ENCODE measurements around the gene SEMA6D.

SEMA6D gene, protein sequence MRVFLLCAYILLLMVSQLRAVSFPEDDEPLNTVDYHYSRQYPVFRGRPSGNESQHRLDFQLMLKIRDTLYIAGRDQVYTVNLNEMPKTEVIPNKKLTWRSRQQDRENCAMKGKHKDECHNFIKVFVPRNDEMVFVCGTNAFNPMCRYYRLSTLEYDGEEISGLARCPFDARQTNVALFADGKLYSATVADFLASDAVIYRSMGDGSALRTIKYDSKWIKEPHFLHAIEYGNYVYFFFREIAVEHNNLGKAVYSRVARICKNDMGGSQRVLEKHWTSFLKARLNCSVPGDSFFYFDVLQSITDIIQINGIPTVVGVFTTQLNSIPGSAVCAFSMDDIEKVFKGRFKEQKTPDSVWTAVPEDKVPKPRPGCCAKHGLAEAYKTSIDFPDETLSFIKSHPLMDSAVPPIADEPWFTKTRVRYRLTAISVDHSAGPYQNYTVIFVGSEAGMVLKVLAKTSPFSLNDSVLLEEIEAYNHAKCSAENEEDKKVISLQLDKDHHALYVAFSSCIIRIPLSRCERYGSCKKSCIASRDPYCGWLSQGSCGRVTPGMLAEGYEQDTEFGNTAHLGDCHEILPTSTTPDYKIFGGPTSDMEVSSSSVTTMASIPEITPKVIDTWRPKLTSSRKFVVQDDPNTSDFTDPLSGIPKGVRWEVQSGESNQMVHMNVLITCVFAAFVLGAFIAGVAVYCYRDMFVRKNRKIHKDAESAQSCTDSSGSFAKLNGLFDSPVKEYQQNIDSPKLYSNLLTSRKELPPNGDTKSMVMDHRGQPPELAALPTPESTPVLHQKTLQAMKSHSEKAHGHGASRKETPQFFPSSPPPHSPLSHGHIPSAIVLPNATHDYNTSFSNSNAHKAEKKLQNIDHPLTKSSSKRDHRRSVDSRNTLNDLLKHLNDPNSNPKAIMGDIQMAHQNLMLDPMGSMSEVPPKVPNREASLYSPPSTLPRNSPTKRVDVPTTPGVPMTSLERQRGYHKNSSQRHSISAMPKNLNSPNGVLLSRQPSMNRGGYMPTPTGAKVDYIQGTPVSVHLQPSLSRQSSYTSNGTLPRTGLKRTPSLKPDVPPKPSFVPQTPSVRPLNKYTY

DNA sequence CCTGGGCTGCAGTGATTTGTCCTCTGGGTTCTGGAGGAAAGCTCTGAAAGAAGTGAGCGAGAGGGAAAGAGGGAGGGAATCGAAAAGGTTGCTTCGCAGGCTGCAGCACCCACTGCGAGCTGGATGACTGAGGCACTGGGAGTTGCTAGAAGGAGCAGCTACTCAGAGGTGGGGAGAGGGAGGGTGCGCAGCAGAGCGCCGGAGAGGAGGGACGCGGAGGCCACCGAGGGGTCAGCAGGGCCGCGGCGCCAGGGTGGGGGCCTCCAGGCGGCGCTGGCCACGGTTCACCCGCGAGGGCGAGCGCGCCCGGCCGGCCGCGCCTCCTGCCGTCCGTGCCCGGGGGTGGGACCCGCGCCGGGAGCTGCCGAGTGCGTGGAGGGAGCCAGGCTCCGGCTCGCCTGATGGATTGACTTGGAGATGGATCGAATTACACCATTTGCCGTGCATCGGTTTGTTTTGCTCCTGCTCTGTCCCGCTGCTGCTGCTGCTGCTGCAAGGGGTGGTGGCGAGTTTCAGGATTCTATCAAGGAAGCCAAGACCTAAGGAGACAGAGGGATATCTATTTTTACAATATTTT is at the start of gene SEMA6D:
TSS of gene SEMA6D (plus strand) at position 470 of the 577 bp plus-strand sequence. CDS start 42,294 bp downstream, outside the sequence.
- peak; percentile 65 to 73 for DNase-seq (ENCODE audit: low read depth in 2 of 2)

DNA sequence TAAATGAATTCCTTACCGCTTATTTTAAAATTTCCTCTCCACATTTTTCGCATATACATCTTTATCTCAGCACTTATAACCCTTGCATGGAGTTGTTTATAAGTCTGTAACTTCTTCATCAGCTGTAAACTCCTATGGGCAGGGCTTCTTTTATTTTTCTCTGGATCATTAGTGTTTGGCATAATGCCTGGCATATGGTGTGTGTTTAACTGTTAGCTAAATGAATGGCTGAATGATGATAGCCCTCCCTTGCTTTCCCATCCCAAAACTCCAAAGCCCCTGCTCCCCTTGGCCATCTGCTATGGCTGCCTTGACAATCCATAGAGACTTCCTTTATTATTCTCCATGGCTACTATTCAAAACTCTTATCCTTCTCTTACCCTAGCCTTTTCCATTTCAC is 48.1 kb upstream of the SEMA6D start:
- no peak for DNase-seq (ENCODE audit: low read depth in 2 of 2)

DNA sequence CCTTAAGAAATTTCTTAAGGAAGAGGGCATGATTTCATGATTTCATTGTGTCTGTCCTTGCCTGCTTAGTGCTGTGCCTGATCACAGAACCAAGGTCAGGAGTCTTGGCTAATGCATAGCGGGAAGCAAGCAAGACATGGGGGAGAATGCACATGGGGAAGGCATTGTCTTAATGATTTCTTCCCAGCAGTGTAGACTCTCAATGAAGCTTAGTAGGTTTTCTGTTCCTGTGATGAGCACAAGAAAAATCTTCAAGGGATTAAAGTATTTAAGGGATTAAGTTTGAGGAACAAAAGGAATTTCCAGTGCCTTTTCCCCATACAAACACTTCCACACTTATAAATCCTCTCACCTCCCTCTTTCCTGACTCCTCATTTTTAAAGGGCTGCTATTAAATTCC is 46.9 kb upstream of the SEMA6D start:
- DNase-seq (ENCODE audit: low read depth in 2 of 2): no peak

DNA sequence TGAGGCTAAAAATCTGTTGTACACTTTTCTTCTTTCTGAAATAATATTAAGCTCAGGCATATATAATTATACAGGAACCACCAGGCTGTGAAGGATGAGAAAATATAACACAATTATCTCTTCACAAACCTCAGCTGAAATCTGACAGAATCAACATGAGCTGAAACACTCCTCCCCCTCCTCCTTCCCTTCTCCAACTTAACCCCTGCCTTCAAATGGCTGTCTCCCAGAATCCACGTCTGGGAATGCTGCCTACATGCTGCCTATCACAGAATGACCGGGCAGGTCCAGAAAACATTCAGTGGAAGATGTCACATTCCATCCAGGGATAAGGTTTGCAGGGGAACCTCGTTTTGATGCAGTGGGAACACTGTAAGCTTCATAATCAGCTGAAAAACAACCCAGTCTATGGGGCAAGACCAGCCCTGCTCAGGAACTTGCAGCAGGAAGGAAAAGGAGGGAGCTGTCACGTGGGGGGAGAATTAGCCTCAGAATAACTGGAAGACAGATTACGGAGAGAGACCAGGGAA is 44.0 kb upstream of the SEMA6D start:
- DNase-seq (ENCODE audit: low read depth in 2 of 2): no peak

DNA sequence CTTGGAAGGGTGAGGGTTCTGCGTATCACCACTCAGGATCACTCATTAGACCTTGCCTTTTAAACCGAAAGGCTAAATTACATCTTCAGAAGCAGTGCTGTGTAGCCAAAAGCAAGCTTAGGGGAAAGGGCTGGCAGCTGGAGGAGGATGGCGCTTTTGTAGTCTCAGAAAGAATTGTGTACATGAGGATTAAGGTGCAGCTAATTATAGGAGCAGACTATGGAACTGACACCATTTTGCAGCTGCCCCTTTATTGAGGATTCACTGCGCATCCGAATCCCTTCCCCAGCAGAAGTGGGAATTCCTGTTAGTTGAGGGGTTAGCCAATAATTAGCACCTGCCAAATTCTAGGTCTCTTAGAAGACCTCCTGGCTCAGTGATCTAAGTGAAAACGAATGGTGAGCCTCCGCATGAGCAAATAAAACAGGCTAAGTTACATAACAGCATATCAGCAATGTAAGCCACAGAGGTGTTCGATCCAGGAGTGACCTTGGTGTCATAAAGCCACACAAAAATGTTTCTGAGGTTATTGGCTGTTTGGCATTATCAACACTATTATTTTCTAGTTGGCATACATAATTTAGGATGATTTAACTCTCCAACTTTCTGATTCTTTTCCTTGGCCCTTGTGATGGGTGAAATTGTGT is 42.6 kb upstream of the SEMA6D start:
- no peak for DNase-seq (ENCODE audit: low read depth in 2 of 2)

DNA sequence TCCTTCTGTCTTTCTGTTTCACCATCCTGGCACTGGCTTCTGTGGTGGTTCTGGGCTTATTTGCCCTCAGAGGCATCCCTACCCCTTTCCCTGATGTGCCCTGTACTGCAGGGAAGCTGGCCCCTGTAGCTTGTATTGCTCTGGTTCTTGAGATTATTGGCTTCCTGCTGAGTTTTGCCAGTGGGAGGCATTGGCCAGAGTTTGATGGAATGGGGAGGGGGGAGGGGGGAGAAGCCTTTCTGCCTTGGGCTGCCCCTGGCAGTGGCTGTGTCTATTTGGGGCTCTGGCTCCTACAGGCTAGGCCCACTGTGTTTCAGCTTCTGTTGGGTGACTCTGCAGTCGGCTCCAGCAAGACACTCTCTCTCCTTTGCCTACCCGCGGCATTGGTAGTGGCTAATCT is 41.6 kb upstream of the SEMA6D start:
- DNase-seq (ENCODE audit: low read depth in 2 of 2): no peak

DNA sequence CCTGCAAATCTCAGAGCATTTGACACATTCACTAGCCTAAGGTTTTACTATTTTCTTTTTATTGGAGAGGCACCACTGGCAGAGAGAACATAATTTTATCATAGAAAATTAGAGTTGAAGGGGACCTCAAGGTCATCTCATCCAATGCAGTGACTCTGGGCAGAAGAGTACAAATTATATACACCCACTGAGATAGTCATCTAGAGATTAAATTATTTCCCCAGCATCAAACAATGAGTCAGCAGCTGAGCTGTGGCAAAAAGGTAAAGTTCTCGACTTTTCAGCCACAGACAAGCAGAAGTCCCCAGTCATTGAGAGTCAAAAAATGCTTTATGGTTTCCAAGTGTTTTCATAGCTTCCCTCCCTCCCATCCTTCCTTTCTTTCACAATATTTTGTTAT is 39.3 kb upstream of the SEMA6D start:
- no peak for DNase-seq (ENCODE audit: low read depth in 2 of 2)

DNA sequence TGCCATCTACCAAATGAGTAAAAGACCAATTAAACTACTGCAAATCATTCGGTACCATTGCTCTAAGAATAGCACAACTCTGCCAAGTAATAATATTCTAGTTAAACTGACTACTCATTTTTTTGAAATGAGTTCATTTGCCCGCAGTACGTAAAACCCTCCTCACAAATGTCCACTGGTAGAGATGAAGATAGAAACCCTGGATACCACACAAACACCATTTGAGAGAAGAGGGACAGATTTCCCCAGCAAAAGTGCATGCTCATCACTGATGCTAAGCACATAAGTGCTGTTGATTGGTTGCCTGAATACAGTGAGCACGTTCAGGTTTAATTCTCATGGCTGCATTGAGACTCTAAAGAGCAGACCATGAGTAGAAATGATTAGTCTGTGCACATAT is 34.6 kb upstream of the SEMA6D start:
- no peak for DNase-seq (ENCODE audit: low read depth in 2 of 2)

DNA sequence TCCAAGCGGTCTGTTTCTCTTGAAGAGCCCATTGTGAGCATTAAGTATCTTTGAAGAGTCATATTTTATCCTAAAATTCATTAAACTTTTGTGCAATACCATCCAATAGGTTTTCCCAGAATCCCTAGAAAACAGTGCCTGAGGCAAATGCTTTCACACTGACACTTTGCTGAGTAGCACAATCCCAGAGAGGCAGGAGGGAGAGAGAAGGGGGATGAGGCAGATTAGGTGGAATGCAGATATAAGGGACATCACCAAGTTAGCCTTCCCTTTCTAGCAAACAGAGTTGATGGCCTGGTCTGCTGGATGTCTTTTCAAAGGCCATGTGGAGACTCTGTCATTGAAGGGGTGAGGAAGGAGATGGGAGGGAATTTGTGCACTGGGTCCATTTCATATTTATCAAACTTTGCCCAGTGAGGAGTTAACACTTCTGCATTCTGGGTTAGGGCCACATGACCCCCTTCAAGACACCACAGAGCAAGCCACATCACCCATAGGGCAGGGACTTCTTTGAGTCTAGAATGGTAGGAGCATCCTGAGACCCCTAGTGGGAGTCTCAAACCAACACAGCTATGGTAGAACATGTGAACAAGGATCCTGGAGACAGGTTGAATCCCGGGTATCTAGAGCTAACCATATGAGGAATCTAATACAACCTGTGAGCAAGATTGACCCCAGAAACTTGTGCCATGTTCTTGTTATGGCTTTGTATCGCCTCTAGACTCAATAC is 32.0 kb upstream of the SEMA6D start:
- no peak for DNase-seq (ENCODE audit: low read depth in 2 of 2)

DNA sequence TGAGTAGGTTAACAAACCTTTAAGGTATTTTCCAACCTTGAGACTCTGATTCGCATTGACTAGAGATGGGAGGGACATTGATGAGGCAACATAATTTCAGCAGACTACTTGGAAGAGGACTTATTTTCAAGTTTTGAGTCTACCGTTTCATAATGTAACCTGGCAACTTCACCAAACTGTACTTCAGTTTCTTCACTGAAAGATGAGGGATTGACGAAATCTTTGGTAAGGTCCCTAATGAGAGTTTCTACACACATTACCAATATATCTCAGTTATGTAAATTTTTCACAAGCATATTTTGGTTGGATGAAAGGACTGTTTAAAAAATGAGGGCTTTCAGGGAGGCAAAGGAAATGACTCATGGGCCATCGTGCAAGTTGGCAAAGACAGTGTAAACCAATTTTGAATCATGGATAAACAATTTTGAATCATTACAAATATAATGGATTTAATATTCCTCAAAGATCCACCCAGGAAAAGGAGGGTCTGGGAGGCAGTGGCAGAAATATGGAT is 28.7 kb upstream of the SEMA6D start:
- DNase-seq (ENCODE audit: low read depth in 2 of 2): peak in 1 of 2 experiments; percentile 19

DNA sequence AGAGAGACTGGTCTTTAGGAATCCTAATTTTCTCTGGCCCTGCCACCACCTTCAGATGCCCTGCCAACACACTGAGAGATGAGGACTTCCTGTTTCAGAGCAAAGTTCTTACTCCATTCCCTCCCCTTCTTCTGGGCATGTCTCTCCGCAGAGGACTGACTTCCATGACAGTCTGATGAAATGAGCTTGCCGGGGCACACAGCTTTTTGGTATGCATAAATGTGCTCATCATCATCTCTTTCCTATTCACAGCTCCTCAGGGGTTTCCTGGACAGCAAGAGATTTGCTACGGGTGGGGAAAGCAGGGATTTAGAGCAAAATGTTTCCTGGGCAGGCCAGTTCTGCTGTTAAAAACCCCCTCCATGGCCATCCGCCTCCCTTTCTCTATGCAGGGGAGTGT is 27.6 kb upstream of the SEMA6D start:
- no peak for DNase-seq (ENCODE audit: low read depth in 2 of 2)

DNA sequence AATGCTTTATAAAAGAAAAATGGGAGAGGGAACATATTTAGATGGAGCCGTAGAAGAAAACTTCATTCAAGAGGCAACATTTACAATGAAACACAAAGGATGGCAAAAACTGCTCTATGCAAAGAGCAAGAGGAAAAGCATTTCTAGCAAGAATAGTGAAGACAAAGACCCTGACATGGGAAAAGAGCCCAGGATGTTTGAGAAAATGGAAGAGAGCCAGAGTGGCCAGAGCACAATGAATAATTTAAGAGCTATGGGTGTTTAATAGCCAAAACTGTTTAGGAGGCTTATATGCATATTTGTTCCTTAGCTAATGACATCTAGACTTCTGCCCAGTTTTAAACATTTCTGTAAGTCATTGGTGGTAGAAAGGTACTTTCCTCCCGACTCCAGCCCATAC is 25.4 kb upstream of the SEMA6D start:
- DNase-seq (ENCODE audit: low read depth in 2 of 2): no peak

DNA sequence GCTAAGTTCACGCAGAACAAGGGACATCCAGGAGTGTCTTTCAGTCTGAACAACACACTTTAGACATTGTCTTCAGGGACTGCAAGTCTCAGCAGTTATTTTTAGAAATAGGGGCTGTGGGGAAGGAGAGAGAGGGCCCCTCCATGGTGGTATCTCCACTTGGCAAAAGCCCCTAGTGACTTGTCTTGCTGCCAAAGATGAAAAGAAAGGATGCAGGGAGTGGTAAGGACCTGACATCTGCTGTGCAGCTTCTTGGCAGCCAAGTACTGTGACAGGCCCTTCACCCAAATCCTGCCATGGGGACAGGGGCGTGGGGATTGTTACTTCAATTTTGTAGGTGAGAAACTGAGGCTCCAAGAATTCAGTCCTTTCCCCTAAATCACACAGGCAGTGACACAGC is 21.0 kb upstream of the SEMA6D start:
- no peak for DNase-seq (ENCODE audit: low read depth in 2 of 2)

DNA sequence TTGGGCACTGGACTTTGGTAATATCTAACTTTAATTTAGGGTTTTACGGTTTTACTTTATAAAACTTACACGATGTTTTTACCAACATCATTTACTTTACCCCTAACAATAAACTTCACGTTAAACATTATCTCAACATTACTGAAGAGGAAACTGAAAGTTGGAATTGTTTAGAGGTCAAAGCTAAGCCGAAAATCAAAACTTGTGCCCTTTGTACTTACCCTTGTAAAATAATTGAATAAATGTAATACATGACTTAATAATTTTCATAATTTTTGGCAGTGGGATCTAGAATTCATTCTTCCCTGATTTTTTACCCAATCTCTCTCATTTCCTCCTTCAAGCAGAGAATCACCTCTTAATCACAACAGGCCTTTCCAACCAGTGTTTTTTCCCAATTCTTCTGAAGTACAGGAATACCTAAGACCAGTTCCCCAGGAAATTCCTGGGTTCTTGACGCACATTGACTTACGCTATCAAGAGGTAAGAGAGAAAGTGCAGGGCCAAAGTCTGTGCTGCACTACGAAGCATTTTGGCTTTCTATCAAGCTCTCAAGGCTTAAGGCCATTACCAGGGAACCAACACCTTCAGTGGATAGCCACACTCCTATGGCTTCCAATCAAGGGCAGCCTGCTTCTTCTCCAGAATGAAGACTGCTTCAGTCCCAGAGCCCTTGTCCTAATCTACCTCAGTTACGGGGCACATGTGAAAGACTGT is 11.9 kb upstream of the SEMA6D start:
- DNase-seq (ENCODE audit: low read depth in 2 of 2): no peak

DNA sequence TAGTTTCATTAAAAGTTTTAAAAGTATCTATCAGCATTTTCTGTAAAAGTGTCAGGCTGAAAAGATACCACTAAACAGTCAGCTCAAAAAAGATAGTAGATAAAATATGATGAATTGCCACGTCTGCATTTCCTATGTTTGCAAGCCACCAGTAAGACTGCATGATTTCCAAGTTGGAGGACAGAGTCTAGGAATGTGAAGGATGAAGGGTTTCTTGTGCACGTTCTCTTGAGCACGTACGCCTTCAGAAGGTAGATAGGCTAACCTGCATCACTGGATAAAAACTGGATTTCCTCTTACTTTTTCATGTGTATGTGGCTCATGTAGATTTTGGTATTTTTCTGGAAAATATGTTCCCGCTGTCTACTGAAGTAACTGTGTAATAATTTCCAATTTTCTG is 9.9 kb upstream of the SEMA6D start:
- no peak for DNase-seq (ENCODE audit: low read depth in 2 of 2)

DNA sequence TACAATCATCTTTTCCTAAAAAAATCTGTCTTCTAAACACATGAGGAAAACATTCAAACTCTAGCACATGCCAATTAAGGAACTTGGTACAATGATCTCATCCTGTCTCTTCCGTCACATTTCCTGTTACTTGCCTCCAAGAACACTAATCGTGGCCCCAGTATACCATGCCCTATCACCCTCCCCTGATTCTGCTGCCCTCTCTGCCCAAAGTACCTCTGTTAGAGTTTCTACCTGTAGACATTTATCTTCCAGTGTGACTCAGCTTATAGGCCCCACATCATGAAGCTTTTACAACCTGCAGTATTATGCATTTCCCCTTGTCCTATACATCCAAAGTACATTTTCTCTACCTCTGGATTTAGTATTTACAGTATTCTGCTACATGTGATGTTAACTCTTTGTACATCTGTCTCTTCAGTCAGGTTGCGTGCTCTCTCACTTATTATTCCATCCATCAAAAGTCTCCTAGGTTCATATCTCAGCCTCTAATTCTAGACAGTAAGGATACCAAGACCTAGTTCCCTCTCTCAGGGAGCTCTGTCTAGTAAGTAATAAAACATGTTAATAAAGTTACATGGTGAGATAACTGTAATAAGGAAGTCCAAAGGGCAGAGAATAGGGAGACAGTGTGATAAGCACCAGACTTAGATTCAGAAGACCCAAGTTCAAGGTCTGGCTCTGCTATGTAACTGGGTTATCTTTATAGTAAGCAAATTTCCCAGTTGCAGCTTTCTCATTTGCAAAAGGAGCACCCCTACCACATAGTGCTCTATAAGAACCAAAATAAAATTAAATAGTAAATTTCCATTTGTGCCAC is 8.9 kb upstream of the SEMA6D start:
- DNase-seq (ENCODE audit: low read depth in 2 of 2): no peak

DNA sequence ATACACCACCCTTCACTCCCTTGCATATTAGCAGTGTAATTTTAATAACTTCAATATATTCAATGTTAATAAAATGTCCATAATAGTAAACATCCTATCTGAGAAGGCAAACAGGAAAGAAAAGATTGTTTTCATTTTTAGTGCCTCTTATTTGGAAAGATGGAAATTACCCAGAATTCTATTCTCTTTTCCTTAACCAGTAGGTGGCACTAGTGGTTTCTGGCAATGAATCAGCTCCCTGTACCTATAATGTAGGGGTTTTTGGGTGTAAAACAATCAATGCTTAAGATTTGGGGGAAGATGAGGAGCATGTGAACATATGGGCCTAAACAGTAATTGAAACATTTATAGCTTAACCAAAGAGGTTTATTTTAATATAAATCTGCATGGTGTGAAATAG is 5.7 kb upstream of the SEMA6D start:
- no peak for DNase-seq (ENCODE audit: low read depth in 2 of 2)

DNA sequence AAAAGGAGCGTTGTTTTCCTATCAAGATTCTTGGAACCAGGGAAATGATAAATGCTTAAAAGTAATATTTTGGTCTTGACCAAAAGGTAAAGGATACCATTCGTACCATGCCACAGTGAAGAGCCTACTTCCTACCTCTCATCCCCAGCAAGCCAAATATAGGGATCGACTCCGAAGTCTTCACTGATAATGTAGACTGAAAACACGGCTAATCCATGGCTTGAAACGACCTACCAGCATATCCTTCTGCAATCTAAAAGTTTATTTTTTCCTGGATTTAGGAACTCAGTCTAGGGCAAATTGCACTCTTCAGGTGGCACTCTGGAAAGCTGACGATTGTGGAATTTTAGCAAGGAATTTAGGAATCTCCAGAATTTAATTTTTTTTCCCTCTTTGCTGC is 1.9 kb upstream of the SEMA6D start:
- DNase-seq (ENCODE audit: low read depth in 2 of 2): no peak

DNA sequence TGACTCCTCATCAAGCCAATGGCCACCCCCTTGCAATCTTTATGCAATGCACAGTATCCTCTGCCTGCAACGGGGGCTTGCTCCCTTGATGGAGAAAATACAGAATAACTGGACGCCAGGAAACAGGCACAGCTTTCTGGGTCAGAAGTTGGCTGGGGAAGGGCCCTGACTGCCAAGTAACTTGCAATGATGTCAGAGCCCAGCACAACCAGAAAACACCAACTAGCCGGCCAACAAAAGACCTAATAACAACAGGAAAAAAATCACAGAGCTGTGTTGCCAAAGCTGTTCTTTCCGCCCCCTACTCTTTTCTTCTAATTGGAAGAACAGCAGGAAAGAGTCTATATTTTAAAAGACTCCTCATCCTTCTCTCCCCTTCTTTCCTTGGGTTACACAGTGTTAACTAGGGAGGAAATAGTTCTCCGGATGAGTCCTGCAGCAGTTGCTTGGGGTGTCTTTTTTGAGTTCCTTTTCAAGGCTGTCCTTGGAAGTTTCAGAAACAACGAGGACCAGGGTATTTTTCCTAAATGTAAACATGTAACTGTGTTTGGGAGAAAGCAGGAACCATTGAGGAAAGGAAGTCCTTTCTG is 1.4 kb upstream of the SEMA6D start:
- no peak for DNase-seq (ENCODE audit: low read depth in 2 of 2)

All from fibroblast of skin of left quadriceps (primary cell).